ENCODE data around the gene DIP2A.

The DIP2A gene

DNA sequence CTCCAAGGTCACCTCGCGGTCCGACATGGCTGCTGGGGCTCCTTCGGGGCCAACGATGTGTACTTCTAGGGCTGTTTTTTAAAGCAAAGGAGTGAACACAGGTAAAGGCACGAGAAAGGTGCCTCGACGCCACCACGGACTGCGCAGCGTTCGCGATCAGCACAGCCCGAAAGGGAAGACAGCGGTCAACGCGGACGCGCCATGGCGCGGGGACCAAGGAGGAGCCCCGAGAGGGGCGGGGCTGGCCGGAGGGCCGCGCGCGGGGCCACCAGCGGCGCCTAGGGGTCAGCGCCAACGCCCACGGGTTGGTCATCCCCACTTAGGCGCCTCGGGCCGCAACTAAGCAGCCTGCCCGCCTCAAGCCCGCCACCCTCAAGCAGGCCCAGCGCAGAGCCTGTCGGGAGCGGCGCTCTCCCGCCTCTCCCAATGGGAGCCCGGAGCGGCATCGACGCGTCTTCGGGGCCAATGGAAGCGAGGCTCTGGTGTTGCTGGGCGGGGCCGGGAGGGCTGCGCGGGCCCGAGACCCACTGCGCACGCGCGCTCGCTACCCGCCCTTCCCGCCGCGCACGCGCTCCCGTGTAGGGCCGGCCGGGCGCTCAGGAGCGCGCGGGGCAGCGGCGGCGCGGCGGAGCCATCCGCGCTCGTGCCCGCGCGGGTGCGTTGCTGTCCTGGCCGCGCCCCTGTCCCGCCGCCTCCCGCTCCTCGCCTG, at the start of gene DIP2A:
DIP2A (plus strand) TSS at position 577 of the 709 bp plus-strand sequence. CDS start 241 bp downstream, outside the sequence.
- TF ChIP-seq GATA2 (IDR thresholded peaks at IDR 0.05; ENCODE audit: low read depth, low read length): no peak
- no peak for TF ChIP-seq GATA3 (IDR thresholded peaks at IDR 0.05; ENCODE audit: low read depth, low read length)

GRCh38 chr21:46409641-46410406, 48.9 kb upstream of the DIP2A start:
- no peak for TF ChIP-seq GATA2 (IDR thresholded peaks at IDR 0.05; ENCODE audit: low read depth, low read length)
- no peak for TF ChIP-seq GATA3 (IDR thresholded peaks at IDR 0.05; ENCODE audit: low read depth, low read length)

GRCh38 chr21:46410516-46410915, 48.2 kb upstream of the DIP2A start:
- TF ChIP-seq GATA2 (IDR thresholded peaks at IDR 0.05; ENCODE audit: low read depth, low read length): no peak
- no peak for TF ChIP-seq GATA3 (IDR thresholded peaks at IDR 0.05; ENCODE audit: low read depth, low read length)

DNA sequence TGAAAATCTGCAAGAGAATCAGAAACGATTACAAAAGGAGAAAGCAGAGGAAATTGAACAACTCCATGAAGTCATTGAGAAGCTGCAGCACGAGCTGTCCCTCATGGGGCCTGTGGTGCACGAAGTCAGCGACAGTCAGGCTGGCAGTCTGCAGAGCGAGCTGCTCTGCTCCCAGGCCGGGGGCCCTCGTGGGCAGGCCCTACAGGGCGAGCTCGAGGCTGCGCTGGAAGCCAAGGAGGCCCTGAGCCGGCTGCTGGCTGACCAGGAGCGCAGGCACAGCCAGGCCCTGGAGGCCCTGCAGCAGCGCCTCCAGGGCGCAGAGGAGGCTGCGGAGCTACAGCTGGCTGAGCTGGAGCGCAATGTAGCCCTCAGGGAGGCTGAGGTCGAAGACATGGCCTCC, 47.5 kb upstream of the DIP2A start:
- TF ChIP-seq GATA3 (IDR thresholded peaks at IDR 0.05; ENCODE audit: low read depth, low read length) (no peak), GATA2 (IDR thresholded peaks at IDR 0.05; ENCODE audit: low read depth, low read length) (no peak)

- TF ChIP-seq GATA3 (IDR thresholded peaks at IDR 0.05; ENCODE audit: low read depth, low read length) (no peak), GATA2 (IDR thresholded peaks at IDR 0.05; ENCODE audit: low read depth, low read length) (no peak)
Observed at GRCh38 chr21:46411691-46412090, 47.0 kb upstream of the DIP2A start.

DNA sequence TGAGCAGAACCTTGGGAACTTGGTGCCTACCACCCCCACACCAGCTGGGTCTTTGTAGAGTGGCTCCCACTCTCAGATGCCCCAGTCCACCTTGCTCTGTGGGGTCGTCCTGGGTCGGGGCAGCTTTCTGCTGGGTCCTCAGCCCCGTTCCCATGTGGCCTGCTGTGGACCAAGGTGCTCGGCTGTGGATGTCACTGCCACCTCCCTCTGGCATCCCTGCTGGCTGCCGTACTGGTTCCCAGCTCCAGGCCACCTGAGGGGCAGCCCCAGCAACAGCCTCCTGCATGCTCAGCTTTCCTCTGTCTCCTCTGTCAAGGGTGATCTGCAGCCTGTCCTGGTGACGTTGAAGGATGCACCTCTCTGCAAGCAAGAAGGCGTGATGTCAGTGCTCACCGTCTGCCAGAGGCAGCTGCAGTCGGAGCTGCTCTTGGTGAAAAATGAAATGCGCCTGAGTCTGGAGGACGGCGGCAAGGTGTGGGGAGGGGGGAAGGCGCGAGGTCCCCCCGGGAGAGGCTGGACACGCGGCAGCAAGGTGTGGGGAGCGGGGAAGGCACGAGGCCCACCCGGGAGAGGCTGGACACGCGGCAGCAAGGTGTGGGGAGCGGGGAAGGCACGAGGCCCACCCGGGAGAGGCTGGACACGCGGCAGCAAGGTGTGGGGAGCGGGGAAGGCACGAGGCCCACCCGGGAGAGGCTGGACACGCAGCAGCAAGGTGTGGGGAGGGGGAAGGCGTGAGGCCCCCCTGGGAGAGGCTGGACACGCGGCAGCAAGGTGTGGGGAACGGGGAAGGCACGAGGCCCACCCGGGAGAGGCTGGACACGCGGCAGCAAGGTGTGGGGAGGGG, 45.9 kb upstream of the DIP2A start:
- TF ChIP-seq GATA3 (IDR thresholded peaks at IDR 0.05; ENCODE audit: low read depth, low read length) (no peak), GATA2 (IDR thresholded peaks at IDR 0.05; ENCODE audit: low read depth, low read length) (no peak)

- TF ChIP-seq GATA2 (IDR thresholded peaks at IDR 0.05; ENCODE audit: low read depth, low read length): no peak
- no peak for TF ChIP-seq GATA3 (IDR thresholded peaks at IDR 0.05; ENCODE audit: low read depth, low read length)
Observed at GRCh38 chr21:46413365-46413696, 45.4 kb upstream of the DIP2A start.

DNA sequence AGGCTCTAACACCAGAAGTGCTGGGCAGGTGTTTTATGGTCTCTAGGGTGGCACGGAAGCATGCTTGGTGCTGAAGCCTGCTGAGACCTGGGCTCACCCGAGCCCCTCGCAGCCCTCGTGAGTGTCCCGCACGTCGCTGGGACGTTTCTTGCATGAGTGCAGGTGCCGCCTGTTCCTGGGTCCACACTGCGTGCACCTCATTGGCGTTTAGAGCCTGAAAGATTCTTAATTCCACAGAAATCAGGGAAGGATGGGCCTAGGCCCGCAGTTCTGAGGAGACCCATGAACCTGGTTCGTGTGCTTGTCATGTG, 43.8 kb upstream of the DIP2A start:
- no peak for TF ChIP-seq GATA2 (IDR thresholded peaks at IDR 0.05; ENCODE audit: low read depth, low read length)
- no peak for TF ChIP-seq GATA3 (IDR thresholded peaks at IDR 0.05; ENCODE audit: low read depth, low read length)

DNA sequence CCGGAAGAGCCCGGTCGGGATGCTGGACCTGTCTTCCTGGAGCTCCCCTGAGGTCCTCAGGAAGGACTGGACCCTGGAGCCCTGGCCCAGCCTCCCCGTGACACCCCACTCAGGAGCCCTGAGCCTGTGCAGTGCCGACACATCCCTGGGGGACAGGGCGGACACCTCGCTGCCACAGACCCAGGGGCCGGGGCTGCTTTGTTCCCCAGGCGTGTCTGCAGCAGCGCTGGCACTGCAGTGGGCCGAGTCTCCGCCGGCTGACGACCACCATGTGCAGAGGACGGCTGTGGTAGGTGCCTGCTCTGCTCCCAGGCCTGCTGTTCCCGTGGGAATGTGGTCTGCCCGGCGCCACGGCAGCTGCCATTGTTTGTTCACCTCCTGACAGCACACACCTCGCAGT, 42.1 kb upstream of the DIP2A start:
- TF ChIP-seq GATA3 (IDR thresholded peaks at IDR 0.05; ENCODE audit: low read depth, low read length): no peak
- no peak for TF ChIP-seq GATA2 (IDR thresholded peaks at IDR 0.05; ENCODE audit: low read depth, low read length)

GRCh38 chr21:46418265-46418946, 40.3 kb upstream of the DIP2A start:
- TF ChIP-seq GATA3 (IDR thresholded peaks at IDR 0.05; ENCODE audit: low read depth, low read length): no peak
- no peak for TF ChIP-seq GATA2 (IDR thresholded peaks at IDR 0.05; ENCODE audit: low read depth, low read length)

- no peak for TF ChIP-seq GATA3 (IDR thresholded peaks at IDR 0.05; ENCODE audit: low read depth, low read length)
- TF ChIP-seq GATA2 (IDR thresholded peaks at IDR 0.05; ENCODE audit: low read depth, low read length): no peak
Observed at GRCh38 chr21:46420241-46421190, 38.2 kb upstream of the DIP2A start.

DNA sequence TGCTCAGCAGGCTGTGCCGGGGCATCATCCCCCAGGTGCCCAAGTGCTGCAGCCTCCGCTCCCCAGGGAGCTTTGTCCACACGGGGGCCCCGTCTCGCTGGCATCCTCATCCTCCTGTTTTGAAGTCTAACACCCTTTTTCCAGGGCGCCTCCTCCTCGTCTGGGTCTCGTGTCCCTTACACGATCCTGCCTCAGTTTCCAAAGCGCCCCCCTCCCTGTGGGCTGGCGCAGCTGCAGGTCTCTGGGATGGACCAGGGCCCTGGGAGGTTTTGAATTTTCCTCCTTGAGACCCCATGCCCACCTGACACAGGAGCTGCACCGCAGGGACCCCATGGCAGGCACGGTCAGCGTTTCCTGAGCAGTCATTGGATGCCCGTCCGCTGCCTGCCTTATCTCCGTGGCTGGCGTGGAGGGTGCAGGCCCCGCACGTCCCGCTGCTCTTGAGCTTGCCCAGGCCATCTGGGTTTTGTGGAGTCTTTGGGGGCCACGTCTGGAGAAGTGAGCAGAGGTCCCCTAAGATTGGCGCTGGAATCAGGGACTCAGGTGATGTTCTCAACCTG, 37.4 kb upstream of the DIP2A start:
- TF ChIP-seq GATA2 (IDR thresholded peaks at IDR 0.05; ENCODE audit: low read depth, low read length) (no peak), GATA3 (IDR thresholded peaks at IDR 0.05; ENCODE audit: low read depth, low read length) (no peak)

Data from SH-SY5Y (cell line).